GM19023 (cell line): ENCODE measurements around the gene PPP2R5C.
A peak's percentile ranks its signal among the peaks of the same experiment; 100 is the strongest.

ENCODE experiments used
- ATAC-seq: cut with Tn5 transposase; IDR thresholded peaks from one replicate; pipeline ENCODE4 v1.9.1; 2021; ENCODE audit warnings: mild to moderate bottlenecking, moderate library complexity; ENCODE audit not compliant: unreplicated experiment

The PPP2R5C gene

DNA sequence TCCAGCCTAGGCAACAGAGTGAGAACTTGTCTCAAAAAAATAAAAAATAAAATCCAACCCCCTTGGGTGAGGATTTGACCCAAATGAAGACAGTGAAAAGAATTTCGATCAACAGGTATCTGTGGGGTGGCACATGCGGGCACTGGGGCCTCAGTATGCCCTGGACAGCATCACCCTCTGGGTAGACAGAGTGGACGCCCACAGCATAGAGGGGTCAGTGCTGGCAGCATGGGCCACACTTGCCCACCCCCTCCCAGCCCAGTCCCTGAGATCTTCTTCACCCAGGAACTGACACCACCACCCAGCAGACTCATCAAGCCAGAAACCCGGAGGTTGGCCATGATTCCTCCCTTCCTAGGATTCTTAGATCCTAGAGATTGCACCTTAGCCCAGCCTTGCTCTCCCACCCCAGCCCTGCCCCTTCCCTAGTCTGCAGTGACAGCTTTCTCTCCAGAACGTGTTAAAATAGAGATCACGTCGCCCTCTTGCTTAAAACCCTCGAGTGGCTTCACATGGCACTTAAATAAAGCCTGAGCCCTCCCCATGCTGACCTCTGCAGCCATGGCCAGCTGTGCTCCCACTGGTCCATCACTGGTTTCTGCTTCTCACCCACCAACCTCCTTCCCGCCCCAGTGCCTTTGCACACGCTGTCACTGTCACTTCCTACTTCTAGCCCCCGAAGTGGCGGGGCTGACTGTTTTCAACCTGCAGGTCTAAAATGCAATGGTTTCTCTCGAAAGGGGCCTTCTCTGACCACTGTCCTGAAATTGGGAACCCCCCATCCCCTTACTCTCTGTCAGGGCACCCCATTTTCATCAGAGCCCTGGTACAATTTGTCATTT, 176.6 kb downstream of the PPP2R5C start:
- no peak for ATAC-seq

DNA sequence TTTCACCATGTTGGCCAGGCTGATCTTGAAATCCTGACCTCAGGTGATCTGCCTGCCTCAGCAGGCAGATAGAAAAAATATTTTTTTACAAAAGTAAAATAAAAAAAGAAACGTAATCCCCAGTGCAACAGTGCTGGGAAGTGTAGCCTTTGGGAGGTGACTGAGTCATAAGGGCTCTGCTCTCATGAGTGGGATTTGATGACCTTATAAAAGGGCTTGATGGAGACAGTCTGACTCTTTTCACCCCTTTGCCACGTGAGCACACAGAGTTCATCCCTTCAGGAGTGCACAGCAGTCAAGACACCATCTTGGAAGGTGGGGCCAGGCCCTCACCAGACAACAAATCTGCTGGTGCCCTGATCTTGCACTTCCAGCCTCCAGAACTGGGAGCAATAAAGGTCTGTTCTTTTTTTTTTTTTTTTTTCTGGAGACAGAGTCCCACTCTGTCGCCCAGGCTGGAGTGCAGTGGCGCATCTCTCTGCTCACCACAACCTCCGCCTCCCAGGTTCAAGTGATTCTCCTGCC, 178.2 kb downstream of the PPP2R5C start:
- ATAC-seq: no peak

DNA sequence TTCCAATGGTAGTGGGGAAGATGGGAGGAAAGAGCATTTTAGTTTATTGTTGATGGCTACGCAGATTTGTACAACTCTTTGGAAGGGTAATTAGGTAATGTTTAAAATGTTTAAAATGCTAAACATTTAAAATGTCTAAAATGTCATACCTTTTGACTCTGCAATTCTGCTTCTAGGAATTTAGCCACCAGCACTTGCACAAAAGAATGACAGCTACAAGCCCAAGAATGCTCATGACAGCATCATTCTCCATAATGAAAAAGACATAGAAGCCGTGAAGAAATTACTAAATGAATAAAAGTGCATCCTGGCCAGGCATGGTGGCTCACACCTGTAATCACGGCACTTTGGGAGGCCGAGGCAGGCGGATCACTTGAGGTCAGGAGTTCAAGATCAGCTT, 182.9 kb downstream of the PPP2R5C start:
- no peak for ATAC-seq

DNA sequence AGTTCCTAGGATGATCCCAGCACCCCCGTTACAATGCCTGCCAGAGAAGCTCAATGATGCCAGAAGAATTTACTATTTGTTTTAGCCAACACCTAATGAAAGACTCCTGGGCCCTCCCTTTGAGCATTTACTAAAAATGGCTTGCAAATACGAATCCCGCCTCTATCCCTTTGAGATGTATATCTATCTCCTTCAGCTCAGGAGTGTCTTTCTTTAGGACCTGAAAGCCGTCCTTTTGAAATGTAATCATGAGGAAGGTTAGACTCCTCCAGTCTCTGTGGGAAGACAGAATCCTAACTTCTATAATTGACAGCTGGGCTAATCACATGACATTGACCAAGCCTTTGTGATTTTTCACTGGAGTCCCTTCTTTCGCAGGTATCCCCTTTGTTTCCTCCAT, 183.7 kb downstream of the PPP2R5C start:
- ATAC-seq: no peak

DNA sequence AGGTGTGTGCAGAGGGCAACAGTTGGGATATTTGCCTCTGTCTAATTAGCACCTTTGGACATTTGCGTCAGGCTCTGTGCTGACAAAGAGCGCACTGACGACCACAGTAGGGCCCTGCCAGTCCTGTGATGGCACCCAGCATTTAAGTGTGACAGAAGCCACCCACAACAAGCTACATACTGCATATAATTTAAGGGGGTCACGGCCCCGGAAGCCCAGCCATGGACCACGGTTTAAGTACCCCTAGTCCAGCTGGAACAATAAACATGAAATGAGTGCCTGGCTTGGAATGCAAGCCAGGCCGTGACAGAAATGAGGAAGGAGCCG, 186.0 kb downstream of the PPP2R5C start:
- peak; percentile 9 for ATAC-seq

DNA sequence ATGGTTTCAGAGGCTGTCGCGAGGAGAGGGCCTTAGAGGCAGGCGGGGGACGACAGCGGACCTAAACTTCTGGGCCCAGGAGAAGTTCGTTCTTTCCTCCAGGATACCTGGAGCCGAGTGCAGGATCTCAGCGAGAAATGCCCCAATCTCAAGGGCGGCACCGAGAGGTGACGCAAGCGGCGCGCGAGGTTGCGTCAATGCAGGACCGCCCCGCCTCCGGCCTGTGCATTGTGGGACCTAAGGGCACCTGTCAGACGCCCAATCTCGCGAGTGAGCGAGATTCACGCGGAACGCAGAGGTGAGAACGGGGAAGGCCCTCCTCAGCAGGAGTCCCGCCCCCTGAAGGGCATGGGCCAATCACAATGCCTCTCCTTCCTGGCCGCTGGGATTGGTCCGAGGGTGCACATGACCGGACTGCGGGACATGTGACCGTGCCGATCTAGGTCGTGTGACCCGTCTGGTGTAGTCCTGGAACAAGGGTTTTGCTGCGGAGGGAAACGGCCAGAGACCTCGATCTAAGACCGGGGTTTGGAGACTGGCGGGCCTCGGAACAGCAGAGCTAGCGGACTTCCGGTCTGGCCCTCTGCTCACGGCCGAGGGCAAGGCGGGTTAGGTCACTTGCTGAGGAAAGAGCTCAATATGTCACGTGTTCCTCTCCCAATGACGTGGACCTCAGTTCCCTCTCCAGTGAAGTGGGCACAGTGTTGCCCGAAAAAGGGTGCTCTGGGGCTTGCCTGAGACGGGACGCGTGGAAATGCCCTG, 186.6 kb downstream of the PPP2R5C start:
- peak; percentile 97 for ATAC-seq

DNA sequence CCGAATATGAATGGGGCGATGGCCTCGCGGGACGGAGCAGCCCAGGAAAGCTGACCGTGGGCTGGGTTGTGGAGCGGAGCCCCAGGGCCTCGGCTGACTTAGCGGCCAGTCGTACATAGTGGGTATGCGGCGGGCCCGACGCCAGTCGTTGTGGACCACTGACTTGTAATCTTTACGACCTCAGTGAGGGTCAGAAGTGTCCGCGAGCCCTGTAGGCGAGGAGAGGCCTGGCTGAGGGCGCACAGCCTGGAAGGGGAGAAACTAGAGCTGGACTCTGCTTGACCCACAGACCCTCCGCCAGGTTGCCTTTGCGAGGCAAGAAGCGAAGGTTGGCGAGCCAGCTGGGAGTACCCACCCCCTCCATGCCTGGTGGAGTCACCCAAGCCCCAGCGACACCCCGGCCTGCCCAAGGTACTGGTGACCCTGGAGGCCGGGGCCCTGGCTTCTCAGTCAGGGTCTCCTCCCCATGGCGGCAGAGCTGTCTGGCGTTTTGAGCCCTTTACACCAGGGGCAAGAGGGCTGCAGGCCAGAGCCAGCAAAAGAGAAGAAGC, 187.2 kb downstream of the PPP2R5C start:
- ATAC-seq: no peak

DNA sequence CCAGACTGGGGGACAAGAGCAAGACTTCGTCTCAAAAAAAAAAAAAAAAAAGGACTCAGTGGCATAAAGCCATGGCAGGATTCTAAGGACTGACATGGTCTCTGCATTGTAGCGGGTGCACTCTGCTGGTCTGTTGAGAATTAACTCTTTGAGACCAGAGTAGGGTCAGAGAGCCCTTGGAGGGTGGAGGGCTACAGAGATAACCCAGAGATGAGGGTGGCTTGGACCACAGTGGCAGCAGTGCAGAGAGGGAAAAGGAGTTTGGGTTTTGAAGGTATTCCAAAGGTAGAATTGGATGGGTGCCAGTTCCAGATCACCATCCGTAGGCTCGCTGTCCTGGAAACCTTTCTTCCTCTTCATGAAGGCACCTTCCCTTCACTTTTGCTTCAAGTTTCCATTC, 188.6 kb downstream of the PPP2R5C start:
- ATAC-seq: no peak

DNA sequence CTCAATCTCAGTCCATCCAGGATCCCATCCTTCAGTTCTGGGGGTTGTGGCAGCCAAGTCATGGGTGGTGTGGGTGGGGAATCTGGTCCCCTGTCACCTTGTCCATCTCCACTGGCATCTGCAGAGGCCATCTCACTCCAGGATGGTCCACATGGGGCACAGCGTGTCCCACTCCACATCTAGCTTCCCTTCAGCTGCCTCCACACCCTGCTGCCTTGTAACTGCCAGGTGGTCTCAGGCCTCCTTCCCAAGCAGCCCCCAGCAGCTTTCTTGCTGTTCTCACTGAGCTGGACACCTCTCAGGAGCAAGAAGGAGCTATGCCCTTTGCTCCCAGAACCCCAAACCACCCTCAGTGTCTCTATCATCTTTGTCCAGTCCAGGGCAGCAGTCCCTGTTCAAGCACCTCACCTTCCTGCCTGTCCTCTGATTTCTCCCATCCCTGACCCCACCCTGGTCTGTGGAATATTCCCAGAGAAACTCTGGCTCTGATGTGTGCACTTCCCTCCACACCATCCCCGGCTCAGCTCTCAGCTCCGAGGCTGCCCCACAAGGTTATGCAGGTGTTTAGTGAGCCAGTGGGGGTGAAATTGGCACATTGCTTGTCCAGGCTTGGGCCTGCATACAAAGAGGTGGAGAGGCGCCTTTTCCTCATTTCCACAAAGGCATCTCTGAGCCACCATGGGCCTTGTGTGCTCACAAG, 189.2 kb downstream of the PPP2R5C start:
- no peak for ATAC-seq

DNA sequence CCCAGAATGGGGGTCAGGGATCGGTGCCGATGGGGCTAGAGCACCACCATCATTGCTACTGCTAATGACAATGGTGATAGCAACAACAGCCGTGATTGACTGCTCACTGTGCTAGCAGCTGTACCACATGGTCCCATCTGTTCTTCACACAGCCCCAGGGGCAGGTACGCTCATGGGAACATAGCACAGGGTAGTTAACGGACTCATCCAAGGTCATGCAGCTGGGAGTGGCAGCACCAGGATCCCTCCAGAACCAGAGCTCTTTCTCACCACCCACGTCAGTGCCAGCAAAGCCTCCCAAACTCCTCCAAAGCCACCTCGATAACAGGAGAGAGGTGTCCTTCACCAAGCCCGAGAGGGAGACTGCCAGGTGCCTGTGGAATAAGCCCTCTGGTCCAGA, 191.6 kb downstream of the PPP2R5C start:
- no peak for ATAC-seq

DNA sequence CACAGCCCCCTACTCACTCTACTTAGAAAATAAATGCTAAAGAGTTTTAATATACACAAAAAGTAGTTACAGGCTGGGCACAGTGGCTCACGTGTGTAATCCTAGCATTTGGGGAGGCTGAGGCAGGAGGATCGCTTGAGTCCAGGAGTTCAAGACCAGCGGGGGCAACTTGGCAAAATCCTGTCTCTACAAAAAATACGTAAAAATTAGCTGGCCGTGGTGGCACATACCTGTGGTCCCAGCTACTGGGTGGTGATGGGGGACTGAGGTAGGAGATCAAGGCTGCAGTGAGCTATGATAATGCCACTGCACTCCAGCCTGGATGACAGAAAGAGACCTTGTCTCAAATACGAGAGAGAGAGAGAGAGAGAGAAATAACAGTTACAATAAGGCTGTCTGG, 193.0 kb downstream of the PPP2R5C start:
- no peak for ATAC-seq

DNA sequence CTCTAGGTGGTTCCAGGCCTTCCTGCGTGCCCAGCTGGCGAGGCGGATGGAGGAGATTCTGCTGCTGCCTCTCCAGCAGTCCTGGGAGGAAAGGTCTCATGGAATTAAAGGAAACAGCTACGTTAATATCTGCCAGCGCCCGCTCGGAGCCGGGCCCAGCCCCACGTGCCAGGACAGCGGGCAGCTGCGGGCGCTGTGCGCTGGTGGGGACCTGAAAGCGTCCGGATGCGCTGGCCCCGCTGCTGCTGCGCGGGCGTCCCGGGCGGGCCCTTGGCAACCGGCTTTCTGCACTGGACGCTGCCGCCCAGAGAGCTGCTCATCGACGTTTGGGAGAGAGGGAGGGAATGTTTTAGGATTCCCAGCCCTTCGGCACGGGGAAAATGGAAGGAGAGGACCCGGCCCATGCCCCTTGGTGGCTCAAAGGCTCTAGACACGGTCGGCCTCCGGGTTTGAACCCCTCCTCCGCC, 194.2 kb downstream of the PPP2R5C start:
- ATAC-seq: no peak

DNA sequence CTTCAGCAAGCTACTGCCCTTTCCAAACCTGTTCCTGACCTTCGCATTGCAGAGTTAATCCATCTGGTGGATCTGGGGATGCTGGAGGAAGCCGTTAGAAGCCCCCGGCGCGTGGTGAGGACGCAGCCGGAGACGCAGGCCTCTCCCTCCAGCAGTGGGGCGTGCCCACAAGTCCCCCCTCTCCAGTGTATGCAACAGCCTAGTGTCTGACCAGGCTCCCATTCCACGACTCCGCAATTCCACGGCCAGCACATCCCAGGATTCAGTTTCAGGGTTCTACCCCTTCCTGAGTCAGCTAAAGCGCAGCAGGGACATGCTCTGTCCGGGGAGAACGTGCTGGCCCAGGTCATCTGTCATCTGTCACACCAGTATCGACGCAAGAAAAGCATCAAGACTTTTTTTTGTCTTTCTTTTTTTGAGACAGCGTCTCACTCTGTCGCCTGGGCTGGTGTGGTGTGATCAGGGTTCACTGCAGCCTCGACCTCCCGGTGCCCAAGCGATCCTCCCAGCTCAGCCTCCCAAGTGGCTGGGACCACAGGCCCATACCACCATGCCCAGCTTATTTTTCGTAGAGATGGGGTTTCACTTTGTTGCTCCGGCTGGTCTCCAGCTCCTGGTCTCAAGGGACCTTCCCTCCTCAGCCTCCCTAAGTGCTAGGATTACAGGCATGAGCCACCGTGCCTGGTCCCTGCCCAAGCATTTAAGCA, 194.8 kb downstream of the PPP2R5C start:
- no peak for ATAC-seq

DNA sequence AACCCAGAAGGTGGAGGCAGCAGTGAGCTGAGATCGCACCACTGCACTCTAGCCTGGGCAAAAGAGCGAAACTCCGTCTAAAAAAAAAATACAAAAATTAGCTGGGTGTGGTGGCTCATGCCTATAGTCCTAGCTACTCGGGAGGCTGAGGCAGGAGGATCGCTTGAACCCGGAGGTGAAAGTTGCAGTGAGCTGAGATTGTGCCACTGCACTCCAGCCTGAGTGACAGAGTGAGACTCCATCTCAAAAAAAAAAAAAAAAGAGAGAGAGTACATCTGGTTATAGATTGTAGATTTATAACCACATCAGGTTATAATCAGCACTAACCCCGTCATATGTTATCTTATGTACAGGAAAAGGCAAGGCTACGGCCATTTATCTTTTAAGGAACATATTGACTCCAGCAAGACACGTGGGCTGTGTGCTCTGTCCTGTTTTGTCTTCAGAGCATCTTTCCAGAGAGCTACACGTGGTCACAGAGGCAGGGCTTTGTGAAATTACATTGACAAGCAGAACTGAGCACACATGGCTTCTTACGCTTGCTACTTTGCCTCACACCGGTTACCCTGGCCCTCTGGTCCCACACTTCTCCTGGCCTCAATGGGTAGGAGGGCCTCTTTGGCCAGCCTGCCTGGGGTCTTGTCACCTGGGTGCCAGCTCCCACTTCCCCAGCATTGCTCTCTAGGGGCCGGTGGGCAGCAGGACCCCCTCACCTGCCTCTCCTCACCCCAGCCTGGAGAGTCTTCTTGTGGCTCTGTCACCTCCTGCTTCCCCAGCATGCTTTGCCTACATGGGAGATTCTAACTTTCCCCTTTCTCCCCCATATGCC, 196.1 kb downstream of the PPP2R5C start:
- no peak for ATAC-seq

DNA sequence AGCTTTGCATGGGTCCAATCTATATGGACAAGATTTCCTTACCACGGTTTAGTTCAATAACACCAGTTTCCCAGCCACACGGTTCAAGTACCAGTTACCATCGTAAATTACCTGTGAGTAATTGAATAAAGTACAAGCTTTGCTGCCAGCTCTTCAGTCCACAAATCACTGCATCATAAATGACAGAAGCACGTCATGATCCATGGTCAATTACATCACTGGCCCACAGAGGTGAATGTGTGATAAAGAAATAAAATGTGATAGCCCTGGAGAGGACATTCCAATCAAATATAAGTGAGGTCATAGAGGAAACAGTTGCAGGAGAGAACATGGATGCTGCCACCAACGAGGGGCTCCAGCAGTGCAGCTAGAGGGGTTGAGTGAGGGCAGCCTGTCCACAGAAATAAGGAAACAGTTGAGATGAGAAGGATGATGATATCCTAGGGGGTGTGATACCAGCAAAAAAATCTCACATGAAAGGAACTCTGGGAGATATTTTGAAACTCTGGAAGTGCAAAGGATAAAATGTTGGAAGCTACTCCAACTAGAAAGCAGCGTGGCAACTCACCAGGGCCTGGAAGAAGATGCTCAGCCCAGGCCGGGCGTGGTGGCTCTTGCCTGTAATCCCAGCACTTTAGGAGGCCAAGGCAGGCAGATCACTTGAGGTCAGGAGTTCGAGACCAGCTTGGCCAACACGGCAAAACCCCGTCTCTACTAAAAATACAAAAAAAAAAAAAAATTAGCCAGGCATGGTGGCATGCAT, 197.1 kb downstream of the PPP2R5C start:
- no peak for ATAC-seq

DNA sequence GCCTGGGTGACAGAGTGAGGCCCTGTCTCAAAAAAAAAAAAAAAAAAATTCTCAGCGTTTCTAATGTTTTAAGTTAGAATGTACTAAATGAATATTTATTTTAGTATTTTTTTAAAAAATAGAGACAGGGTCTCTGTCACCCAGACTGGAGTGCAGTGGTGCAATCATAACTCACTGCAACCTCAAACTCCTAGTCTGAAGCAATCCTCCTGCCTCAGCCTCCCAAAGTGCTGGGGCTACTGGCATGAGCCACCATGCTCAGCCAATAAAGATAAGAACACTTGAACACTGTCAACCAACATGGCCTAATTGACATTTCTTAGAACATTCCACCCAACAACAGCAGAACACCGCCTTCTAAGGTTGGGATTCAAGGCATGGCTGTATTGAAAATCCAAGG, 197.8 kb downstream of the PPP2R5C start:
- ATAC-seq: no peak

DNA sequence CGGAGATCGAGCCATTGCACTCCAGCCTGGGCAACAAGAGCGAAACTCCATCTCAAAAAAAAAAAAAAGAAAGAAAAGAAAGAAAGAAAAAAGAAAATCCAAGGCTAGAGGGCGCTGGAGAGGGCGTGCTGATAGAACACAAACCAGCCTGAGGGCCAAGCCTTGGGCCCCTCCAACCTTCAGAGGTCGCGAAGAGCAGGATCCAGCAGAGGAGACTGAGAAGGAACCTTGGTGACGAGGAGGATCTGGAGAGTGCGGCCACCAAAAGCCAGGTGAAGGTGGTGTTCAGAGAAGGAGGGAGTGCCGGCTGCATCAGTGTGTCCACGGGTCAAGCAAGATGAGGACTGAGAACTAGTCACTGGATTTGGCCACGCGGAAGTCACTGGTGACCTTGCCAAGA, 198.7 kb downstream of the PPP2R5C start:
- ATAC-seq: no peak

DNA sequence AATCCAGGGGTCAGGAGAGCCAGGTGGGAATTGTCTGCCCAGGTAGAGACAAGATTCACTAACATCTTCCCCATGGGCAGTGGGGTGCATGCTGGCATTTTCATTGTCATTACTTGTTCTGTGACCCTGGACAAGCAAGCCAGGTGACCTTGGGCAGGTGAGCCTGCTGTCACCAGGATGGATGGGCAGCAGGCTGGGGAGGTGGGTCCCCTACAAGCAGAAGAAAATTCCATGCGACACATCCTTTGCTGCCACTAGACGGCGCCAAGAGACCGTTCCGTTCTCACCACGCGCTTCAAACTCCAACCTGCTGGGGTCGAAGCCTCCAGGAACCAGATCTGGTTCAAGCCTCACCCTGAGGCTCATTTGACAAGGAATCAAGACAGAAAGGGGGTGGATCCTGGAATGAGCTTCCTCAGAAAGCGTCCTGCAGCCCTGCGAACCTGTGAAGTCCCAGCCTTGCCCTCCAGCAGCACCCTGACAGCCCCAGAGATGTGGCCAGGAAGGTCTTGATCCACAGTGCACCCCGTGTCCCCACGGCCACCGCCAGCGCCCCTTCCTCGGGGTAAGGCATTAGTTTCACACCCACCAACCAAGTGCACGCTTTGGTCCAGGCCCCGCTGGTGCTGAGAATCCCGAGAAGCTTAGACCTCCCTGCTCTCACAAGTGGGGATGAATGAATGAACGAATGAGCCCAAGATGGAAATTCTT, 199.7 kb downstream of the PPP2R5C start:
- no peak for ATAC-seq
